ENCODE measurements around the gene CYFIP2. TPM values are rescaled to one million over a fixed set of nuclear protein-coding genes. Genes with fewer than 3 reads are reported as not detected.

CYFIP2 gene
- polyA plus RNA-seq, 1 donor (not counting 4 experiments of a cell fraction or from before 2014, with no cell fraction given), result 0.62 TPM

DNA sequence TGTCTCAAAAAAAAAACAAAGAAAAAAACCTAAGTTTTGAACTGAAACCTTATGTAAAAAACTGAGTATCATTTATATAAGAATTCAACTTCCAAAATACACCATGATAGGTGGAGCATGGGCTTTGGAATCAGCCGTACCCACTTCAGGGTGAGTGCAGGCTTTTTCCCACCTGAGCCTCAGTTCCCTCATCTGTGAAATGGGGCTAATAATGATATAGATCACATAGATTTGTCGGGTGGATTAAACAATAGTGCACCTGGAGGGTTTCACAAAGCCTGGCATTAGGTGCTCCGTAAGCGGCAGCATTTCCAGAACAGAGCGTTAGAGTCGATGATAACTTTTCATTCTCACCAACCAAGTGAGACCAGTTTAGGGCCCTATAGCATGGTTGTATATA lies 91.9 kb downstream of the CYFIP2 start:
- dilution Hi-C loops (cut with MboI; ENCODE audit: extremely low pct_ligation_motif_present, low sequenced_read_pairs), result no loop called here
- no peak for FAIRE-seq

DNA sequence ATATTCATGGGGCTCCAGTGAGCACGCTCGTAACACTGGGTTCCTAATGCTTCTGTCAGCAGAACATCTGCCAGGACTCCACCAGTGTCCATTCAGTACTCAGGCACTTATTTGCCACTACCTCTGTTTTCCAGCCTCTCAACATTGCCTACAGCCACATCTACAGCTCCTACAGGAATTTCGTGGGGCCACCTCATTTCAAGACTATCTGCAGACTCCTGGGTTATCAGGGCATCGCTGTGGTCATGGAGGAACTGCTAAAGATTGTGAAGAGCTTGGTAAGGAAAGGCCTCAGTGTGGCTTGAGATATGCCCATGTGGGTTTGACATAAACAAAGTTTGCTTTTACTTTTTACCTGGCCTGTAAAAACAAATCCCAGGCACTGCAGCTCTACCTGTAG lies 92.9 kb downstream of the CYFIP2 start:
- Histone ChIP-seq H3K9me1 (ENCODE audit: control insufficient read depth, extremely low read depth, insufficient read depth, low read length) (no peaks in the 10 kb centered on the region), H3K4me3 (ENCODE audit: control insufficient read depth in 2 of 3, extremely low read depth in 1 of 3, insufficient read depth in 2 of 3, low read depth in 1 of 3, low read length in 3 of 3) (no peak overlapping the region), H3K9ac (ENCODE audit: control insufficient read depth, extremely low read depth, insufficient read depth, low read length) (no peak overlapping the region), H3K27ac (ENCODE audit: control insufficient read depth, insufficient read depth, low read length) (no peak overlapping the region), H2AFZ (ENCODE audit: control insufficient read depth, low read length) (no peak overlapping the region), H3K4me1 (ENCODE audit: control insufficient read depth, extremely low read depth, insufficient read depth, low read length) (no peaks in the 10 kb centered on the region), H4K20me1 (ENCODE audit: control insufficient read depth, extremely low read depth, insufficient read depth, low read length) (no peaks in the 10 kb centered on the region), H3K79me2 (ENCODE audit: control insufficient read depth, insufficient read depth, low read length) (no peaks in the 10 kb centered on the region), H3K4me2 (ENCODE audit: control insufficient read depth, extremely low read depth, insufficient read depth, low read depth, low read length) (no peak overlapping the region), H3K27me3 (ENCODE audit: control insufficient read depth, extremely low read depth, insufficient read depth, low read length) (no peaks in the 10 kb centered on the region), H3K36me3 (ENCODE audit: control insufficient read depth in 2 of 2, extremely low read depth in 1 of 2, insufficient read depth in 2 of 2, low read length in 2 of 2) (no peaks in the 10 kb centered on the region), H3K9me3 (ENCODE audit: control insufficient read depth, low read depth, low read length) (no peaks in the 10 kb centered on the region)
- FAIRE-seq, result no peak
- TF ChIP-seq, protein P1, sequence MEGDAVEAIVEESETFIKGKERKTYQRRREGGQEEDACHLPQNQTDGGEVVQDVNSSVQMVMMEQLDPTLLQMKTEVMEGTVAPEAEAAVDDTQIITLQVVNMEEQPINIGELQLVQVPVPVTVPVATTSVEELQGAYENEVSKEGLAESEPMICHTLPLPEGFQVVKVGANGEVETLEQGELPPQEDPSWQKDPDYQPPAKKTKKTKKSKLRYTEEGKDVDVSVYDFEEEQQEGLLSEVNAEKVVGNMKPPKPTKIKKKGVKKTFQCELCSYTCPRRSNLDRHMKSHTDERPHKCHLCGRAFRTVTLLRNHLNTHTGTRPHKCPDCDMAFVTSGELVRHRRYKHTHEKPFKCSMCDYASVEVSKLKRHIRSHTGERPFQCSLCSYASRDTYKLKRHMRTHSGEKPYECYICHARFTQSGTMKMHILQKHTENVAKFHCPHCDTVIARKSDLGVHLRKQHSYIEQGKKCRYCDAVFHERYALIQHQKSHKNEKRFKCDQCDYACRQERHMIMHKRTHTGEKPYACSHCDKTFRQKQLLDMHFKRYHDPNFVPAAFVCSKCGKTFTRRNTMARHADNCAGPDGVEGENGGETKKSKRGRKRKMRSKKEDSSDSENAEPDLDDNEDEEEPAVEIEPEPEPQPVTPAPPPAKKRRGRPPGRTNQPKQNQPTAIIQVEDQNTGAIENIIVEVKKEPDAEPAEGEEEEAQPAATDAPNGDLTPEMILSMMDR (optimal IDR thresholded peaks at IDR 0.05 in 1 of 3, IDR thresholded peaks at IDR 0.05 in 1 of 3, conservative IDR thresholded peaks at IDR 0.05 in 1 of 3; ENCODE audit: extremely low read depth in 1 of 3, insufficient read depth in 2 of 3, low read length in 3 of 3), result no peak
- TF ChIP-seq EZH2 (IDR thresholded peaks at IDR 0.05; ENCODE audit: low read length), result no peak
- dilution Hi-C loops (cut with MboI; ENCODE audit: extremely low pct_ligation_motif_present, low sequenced_read_pairs), result no loop called here
- DNase-seq (ENCODE audit: low read depth, low spot score), result no peak

More for the DNA sequence above, 91.9 kb downstream of the CYFIP2 start:
- Histone ChIP-seq H3K27ac (ENCODE audit: control insufficient read depth, insufficient read depth, low read length) (no peak overlapping the region), H3K9ac (ENCODE audit: control insufficient read depth, extremely low read depth, insufficient read depth, low read length) (no peak overlapping the region), H2AFZ (ENCODE audit: control insufficient read depth, low read length) (no peak overlapping the region), H3K27me3 (ENCODE audit: control insufficient read depth, extremely low read depth, insufficient read depth, low read length) (no peaks in the 10 kb centered on the region), H3K4me1 (ENCODE audit: control insufficient read depth, extremely low read depth, insufficient read depth, low read length) (no peaks in the 10 kb centered on the region), H3K79me2 (ENCODE audit: control insufficient read depth, insufficient read depth, low read length) (no peaks in the 10 kb centered on the region), H3K36me3 (ENCODE audit: control insufficient read depth in 2 of 2, extremely low read depth in 1 of 2, insufficient read depth in 2 of 2, low read length in 2 of 2) (no peaks in the 10 kb centered on the region), H3K4me3 (ENCODE audit: control insufficient read depth in 2 of 3, extremely low read depth in 1 of 3, insufficient read depth in 2 of 3, low read depth in 1 of 3, low read length in 3 of 3) (no peak overlapping the region), H3K4me2 (ENCODE audit: control insufficient read depth, extremely low read depth, insufficient read depth, low read depth, low read length) (no peak overlapping the region), H3K9me1 (ENCODE audit: control insufficient read depth, extremely low read depth, insufficient read depth, low read length) (no peaks in the 10 kb centered on the region), H3K9me3 (ENCODE audit: control insufficient read depth, low read depth, low read length) (no peaks in the 10 kb centered on the region), H4K20me1 (ENCODE audit: control insufficient read depth, extremely low read depth, insufficient read depth, low read length) (no peaks in the 10 kb centered on the region)
- DNase-seq (ENCODE audit: low read depth, low spot score), result no peak
- TF ChIP-seq, protein P1 (optimal IDR thresholded peaks at IDR 0.05 in 1 of 3, IDR thresholded peaks at IDR 0.05 in 1 of 3, conservative IDR thresholded peaks at IDR 0.05 in 1 of 3; ENCODE audit: extremely low read depth in 1 of 3, insufficient read depth in 2 of 3, low read length in 3 of 3), result no peak
- TF ChIP-seq EZH2 (IDR thresholded peaks at IDR 0.05; ENCODE audit: low read length), result no peak
